ENCODE measurements around the gene UBE2V1. TPM values are rescaled to one million over a fixed set of nuclear protein-coding genes. Genes with fewer than 3 reads are reported as not detected.

Gene UBE2V1
- total and polyA plus RNA-seq, 2 of the 13 experiments (the other 11 are each of a cell fraction or from before 2014, with no cell fraction given) = 81.3 to 132 TPM

GRCh38 chr20:50113420-50114224, 672 bp upstream of the UBE2V1 start (continued):
- TF ChIP-seq U2AF1 (optimal IDR thresholded peaks at IDR 0.05; ENCODE audit: low read depth, low read length) (no peak), E2F5 (CRISPR knock-in tag; conservative IDR thresholded peaks at IDR 0.05) (no peak), SMYD3 (CRISPR knock-in tag; IDR thresholded peaks at IDR 0.05) (no peak), ZNF746 (CRISPR knock-in tag; IDR thresholded peaks at IDR 0.05) (no peak), HOMEZ (CRISPR knock-in tag; IDR thresholded peaks at IDR 0.05; ENCODE audit: low read depth) (no peak), IRF9 (CRISPR knock-in tag; IDR thresholded peaks at IDR 0.05; ENCODE audit: borderline replicate concordance) (no peak), HDAC6 (IDR thresholded peaks at IDR 0.05; ENCODE audit: low read depth, low read length) (no peak), EED (CRISPR knock-in tag; IDR thresholded peaks at IDR 0.05) (no peak), ZNF333 (CRISPR knock-in tag; IDR thresholded peaks at IDR 0.05; ENCODE audit: borderline replicate concordance) (no peak), JUNB (CRISPR knock-in tag; IDR thresholded peaks at IDR 0.05; ENCODE audit: borderline replicate concordance) (no peak), KLF9 (CRISPR knock-in tag; IDR thresholded peaks at IDR 0.05; ENCODE audit: low read depth) (no peak), ZNF143 (CRISPR knock-in tag; IDR thresholded peaks at IDR 0.05) (no peak), AKNA (CRISPR knock-in tag; IDR thresholded peaks at IDR 0.05; ENCODE audit: borderline replicate concordance) (peak; percentile 9; the same call in 1 of the 2 replicates), ISL2 (CRISPR knock-in tag; IDR thresholded peaks at IDR 0.05) (no peak), NFKB2 (CRISPR knock-in tag; IDR thresholded peaks at IDR 0.05; ENCODE audit: borderline replicate concordance) (no peak), ZNF619 (CRISPR knock-in tag; IDR thresholded peaks at IDR 0.05) (no peak), ZNF343 (CRISPR knock-in tag; IDR thresholded peaks at IDR 0.05) (no peak), CEBPB (IDR thresholded peaks at IDR 0.05; ENCODE audit: borderline replicate concordance, low read depth, low read length) (no peak), ZNF547 (CRISPR knock-in tag; IDR thresholded peaks at IDR 0.05) (no peak), ZFP36L1 (CRISPR knock-in tag; IDR thresholded peaks at IDR 0.05) (no peak), ADNP (CRISPR knock-in tag; IDR thresholded peaks at IDR 0.05) (no peak), ZBTB42 (CRISPR knock-in tag; IDR thresholded peaks at IDR 0.05) (no peak), ZFP82 (CRISPR knock-in tag; IDR thresholded peaks at IDR 0.05; ENCODE audit: borderline replicate concordance) (no peak)
